Panc1 (cell line): ENCODE results near the gene TJP3.

Experiments
- POLR2AphosphoS5 ChIP-seq: IDR thresholded peaks from 2 replicates; pipeline ENCODE4 v1.6.1; 2012; ENCODE audit warnings: mild to moderate bottlenecking, low read depth, low read length, moderate library complexity
- SIN3A ChIP-seq: IDR thresholded peaks from 2 replicates; pipeline ENCODE4 v1.6.1; 2012; ENCODE audit warnings: low read depth, mild to moderate bottlenecking, low read length, moderate library complexity, borderline replicate concordance; ENCODE audit not compliant: insufficient read depth
- TF ChIP-seq, protein P1 (sequence below): fragments of 450-650 bp; IDR thresholded peaks from 2 replicates; pipeline ENCODE4 v1.5.1; 2017; ENCODE audit warnings: mild to moderate bottlenecking
- TF ChIP-seq, protein P2 (sequence below), 2 experiments: IDR thresholded peaks; 2 replicates each; pipeline ENCODE4 v1.6.1; 2011 to 2012; ENCODE audit warnings: low read depth in 2 of 2, control low read depth in 1 of 2, low read length in 1 of 2, mild to moderate bottlenecking in 1 of 2, moderate library complexity in 1 of 2; ENCODE audit not compliant: insufficient read depth in 1 of 2

DNA sequence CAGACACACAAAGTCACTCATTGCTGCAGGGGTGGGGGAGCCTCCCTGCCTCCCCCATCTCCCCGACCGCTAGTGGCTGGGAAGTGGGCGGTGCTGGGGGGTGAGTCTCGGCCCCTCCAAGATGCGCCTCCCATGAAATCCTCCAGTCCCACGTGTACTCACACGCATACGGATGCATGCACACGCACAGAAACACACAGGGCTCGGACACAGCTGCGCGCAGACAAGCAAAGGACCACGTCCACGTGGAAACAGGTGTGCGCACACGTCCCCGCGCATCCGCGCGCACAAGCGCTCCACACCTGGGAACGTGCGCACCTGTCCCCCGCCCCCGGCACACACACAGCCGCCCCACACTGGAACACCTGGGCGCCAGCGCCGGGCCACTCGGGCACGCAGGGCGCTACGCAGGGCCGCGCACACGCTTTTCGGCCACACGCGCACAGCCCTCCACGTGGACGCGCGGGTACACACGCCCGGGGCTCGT lies 77.3 kb downstream of the TJP3 start:
- TF ChIP-seq, protein P1, sequence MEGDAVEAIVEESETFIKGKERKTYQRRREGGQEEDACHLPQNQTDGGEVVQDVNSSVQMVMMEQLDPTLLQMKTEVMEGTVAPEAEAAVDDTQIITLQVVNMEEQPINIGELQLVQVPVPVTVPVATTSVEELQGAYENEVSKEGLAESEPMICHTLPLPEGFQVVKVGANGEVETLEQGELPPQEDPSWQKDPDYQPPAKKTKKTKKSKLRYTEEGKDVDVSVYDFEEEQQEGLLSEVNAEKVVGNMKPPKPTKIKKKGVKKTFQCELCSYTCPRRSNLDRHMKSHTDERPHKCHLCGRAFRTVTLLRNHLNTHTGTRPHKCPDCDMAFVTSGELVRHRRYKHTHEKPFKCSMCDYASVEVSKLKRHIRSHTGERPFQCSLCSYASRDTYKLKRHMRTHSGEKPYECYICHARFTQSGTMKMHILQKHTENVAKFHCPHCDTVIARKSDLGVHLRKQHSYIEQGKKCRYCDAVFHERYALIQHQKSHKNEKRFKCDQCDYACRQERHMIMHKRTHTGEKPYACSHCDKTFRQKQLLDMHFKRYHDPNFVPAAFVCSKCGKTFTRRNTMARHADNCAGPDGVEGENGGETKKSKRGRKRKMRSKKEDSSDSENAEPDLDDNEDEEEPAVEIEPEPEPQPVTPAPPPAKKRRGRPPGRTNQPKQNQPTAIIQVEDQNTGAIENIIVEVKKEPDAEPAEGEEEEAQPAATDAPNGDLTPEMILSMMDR = no peak
- TF ChIP-seq POLR2AphosphoS5 (no peak), SIN3A (no peak)
- TF ChIP-seq, protein P2, sequence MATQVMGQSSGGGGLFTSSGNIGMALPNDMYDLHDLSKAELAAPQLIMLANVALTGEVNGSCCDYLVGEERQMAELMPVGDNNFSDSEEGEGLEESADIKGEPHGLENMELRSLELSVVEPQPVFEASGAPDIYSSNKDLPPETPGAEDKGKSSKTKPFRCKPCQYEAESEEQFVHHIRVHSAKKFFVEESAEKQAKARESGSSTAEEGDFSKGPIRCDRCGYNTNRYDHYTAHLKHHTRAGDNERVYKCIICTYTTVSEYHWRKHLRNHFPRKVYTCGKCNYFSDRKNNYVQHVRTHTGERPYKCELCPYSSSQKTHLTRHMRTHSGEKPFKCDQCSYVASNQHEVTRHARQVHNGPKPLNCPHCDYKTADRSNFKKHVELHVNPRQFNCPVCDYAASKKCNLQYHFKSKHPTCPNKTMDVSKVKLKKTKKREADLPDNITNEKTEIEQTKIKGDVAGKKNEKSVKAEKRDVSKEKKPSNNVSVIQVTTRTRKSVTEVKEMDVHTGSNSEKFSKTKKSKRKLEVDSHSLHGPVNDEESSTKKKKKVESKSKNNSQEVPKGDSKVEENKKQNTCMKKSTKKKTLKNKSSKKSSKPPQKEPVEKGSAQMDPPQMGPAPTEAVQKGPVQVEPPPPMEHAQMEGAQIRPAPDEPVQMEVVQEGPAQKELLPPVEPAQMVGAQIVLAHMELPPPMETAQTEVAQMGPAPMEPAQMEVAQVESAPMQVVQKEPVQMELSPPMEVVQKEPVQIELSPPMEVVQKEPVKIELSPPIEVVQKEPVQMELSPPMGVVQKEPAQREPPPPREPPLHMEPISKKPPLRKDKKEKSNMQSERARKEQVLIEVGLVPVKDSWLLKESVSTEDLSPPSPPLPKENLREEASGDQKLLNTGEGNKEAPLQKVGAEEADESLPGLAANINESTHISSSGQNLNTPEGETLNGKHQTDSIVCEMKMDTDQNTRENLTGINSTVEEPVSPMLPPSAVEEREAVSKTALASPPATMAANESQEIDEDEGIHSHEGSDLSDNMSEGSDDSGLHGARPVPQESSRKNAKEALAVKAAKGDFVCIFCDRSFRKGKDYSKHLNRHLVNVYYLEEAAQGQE (IDR thresholded peaks at IDR 0.05; ENCODE audit: insufficient read depth in 1 of 2, low read depth in 2 of 2, low read length in 1 of 2) = no peak
